ENCODE data around the gene SHROOM4. TPM values are rescaled to one million over a fixed set of nuclear protein-coding genes. Genes with fewer than 3 reads are reported as not detected.

The SHROOM4 gene
- total RNA-seq, 6 experiments from 2014 or later: not detected

GRCh38 chrX:50615570-50616158, 198.3 kb downstream of the SHROOM4 start:
- Mint-ChIP-seq H3K27me3 (ENCODE audit: insufficient read depth) (no peaks in the 10 kb centered on the region), H3K36me3 (ENCODE audit: low read depth) (no peaks in the 10 kb centered on the region), H3K27ac (no peak overlapping the region), H3K4me3 (no peak overlapping the region), H3K9me3 (0 out of 2 replicates have a peak, but pooled peaks cover 2% of the 10 kb centered on the region), H3K4me1 (ENCODE audit: low read depth) (no peaks in the 10 kb centered on the region)
- TF ChIP-seq CTCF (IDR thresholded peaks at IDR 0.05): no peak
- DNase-seq: no peak

GRCh38 chrX:50614460-50614859, 199.5 kb downstream of the SHROOM4 start:
- no peak for DNase-seq
- no peaks in the 10 kb centered on the region for H3K27me3 Mint-ChIP-seq (ENCODE audit: insufficient read depth)

GRCh38 chrX:50613846-50614245, 200.1 kb downstream of the SHROOM4 start:
- TF ChIP-seq CTCF (IDR thresholded peaks at IDR 0.05): no peak

More at GRCh38 chrX:50614460-50614859, 199.5 kb downstream of the SHROOM4 start:
- H3K27ac Mint-ChIP-seq: no peak overlapping the region
- no peaks in the 10 kb centered on the region for H3K4me1 Mint-ChIP-seq (ENCODE audit: low read depth)
- peaks cover 7% of the 10 kb centered on the region; the same call in 1 of the 2 replicates for H3K9me3 Mint-ChIP-seq
- H3K4me3 Mint-ChIP-seq: no peak overlapping the region
- H3K36me3 Mint-ChIP-seq (ENCODE audit: low read depth): no peaks in the 10 kb centered on the region
- TF ChIP-seq CTCF (IDR thresholded peaks at IDR 0.05): no peak

GRCh38 chrX:50609796-50610195, 204.2 kb downstream of the SHROOM4 start:
- no peak overlapping the region for H3K4me3 Mint-ChIP-seq
- no peak for DNase-seq
- TF ChIP-seq CTCF (IDR thresholded peaks at IDR 0.05): no peak
- H3K36me3 Mint-ChIP-seq (ENCODE audit: low read depth): no peaks in the 10 kb centered on the region
- peaks cover 7% of the 10 kb centered on the region; the same call in 1 of the 2 replicates for H3K9me3 Mint-ChIP-seq
- no peaks in the 10 kb centered on the region for H3K4me1 Mint-ChIP-seq (ENCODE audit: low read depth)
- no peaks in the 10 kb centered on the region for H3K27me3 Mint-ChIP-seq (ENCODE audit: insufficient read depth)
- H3K27ac Mint-ChIP-seq: no peak overlapping the region

More at GRCh38 chrX:50613846-50614245, 200.1 kb downstream of the SHROOM4 start:
- DNase-seq: no peak
- no peaks in the 10 kb centered on the region for H3K36me3 Mint-ChIP-seq (ENCODE audit: low read depth)
- H3K27ac Mint-ChIP-seq: no peak overlapping the region
- no peaks in the 10 kb centered on the region for H3K27me3 Mint-ChIP-seq (ENCODE audit: insufficient read depth)
- H3K4me3 Mint-ChIP-seq: no peak overlapping the region
- H3K4me1 Mint-ChIP-seq (ENCODE audit: low read depth): no peaks in the 10 kb centered on the region
- H3K9me3 Mint-ChIP-seq: peaks cover 7% of the 10 kb centered on the region; the same call in 1 of the 2 replicates

GRCh38 chrX:50606300-50606950, 207.6 kb downstream of the SHROOM4 start:
- H3K36me3 Mint-ChIP-seq (ENCODE audit: low read depth): no peaks in the 10 kb centered on the region
- no peak overlapping the region for H3K27ac Mint-ChIP-seq
- DNase-seq: no peak
- H3K27me3 Mint-ChIP-seq (ENCODE audit: insufficient read depth): no peaks in the 10 kb centered on the region
- no peaks in the 10 kb centered on the region for H3K4me1 Mint-ChIP-seq (ENCODE audit: low read depth)
- H3K4me3 Mint-ChIP-seq: no peak overlapping the region
- H3K9me3 Mint-ChIP-seq: peaks cover 7% of the 10 kb centered on the region; the same call in 1 of the 2 replicates
- no peak for TF ChIP-seq CTCF (IDR thresholded peaks at IDR 0.05)

Data from HFFc6 (cell line).